Measurements from ENCODE around the gene FOXJ3. TPM values are rescaled to one million over a fixed set of nuclear protein-coding genes. Genes with fewer than 3 reads are reported as not detected.

Gene FOXJ3
- total RNA-seq, 2 donors from 2014 or later = 89.1 to 93.5 TPM

DNA sequence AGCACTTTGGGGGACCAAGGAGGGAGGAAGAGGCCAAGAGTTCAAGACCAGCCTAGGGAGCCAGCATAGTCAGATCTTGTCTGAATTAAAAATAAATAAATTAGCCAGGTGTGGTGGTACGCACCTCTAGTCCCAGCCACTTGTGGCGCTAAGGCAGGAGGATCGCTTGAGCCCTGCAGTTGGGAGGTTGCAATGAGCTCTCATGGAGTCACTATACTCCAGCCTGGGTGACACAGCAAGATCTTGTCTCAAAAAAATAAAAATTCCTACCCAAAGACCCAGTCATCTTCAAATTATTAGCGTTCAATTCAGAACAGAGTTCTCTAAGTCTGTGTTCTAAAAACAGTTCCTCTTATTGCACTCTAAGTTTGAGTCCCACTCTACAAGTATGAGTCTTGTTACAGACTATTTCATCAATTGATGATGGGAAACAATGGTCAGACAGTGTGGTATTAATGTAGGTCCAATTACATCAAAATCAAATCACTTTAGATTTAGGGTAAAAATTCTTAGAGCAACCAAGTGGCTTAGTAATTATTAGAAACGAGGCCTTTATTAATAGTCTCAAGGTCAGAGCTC lies 6.9 kb downstream of the FOXJ3 start:
- Mint-ChIP-seq H3K4me3 (peak overlapping the region; percentile 43), H3K4me1 (peaks cover 63% of the 10 kb centered on the region), H3K36me3 (ENCODE audit: low read depth) (peaks cover 3% of the 10 kb centered on the region), H3K27ac (no peak overlapping the region), H3K27me3 (no peaks in the 10 kb centered on the region)
- no peak for DNase-seq
- no peak for ATAC-seq
- H3K9me3 ChIP-seq (ENCODE audit: control insufficient read depth, low read length, poor library complexity, severe bottlenecking) = no peaks in the 10 kb centered on the region

DNA sequence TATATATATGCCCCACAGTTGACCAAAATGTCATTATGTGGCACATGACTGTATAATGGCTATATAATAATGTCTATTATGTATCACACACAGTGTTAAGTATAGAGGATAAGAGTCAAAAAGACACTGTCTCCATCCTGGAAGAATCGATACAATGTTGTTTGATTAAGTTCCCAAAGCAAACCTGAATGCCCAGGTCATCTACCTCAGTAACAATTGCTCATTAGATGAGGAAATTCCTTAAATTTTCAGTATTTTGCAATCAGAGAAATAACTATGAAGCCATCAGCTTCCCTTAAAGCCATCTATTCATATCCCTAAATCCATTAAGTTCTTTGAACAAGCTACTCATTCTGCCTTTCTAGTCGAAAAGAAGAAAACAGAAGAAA lies 10.0 kb downstream of the FOXJ3 start:
- no peaks in the 10 kb centered on the region for H3K36me3 Mint-ChIP-seq (ENCODE audit: low read depth)
- H3K9me3 ChIP-seq (ENCODE audit: control insufficient read depth, low read length, poor library complexity, severe bottlenecking) = no peaks in the 10 kb centered on the region
- no peak for ATAC-seq
- no peak for DNase-seq
- H3K27me3 Mint-ChIP-seq = no peaks in the 10 kb centered on the region
- H3K4me3 Mint-ChIP-seq = no peak overlapping the region
- H3K4me1 Mint-ChIP-seq = peaks cover 57% of the 10 kb centered on the region
- peak overlapping the region; percentile 14 for H3K27ac Mint-ChIP-seq

DNA sequence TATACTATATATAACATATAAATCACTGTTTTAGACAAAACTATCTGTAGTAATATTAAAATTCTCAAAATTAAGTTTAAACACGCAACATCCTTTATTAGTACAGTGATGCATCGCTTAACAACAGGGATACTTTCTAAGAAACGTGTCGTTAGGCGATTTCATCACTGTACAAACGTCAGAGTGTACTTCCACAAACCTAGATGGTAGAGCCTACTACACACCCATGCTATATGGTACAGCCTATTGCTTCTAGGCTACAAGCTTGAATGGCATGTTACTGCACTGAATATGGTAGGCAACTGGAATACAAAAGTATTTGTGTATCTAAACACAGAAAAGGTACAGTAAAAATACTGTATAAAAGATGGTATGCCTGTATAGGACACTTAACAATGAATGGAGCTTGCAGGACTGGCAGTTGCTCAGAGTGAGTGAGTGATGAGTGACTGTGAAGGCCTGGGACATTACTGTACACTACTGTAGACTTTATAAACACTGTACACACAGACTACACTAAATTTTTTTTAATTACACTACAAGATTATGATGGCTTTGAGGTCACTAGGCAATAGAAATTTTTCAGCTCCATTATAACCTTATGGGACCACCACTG lies 10.5 kb downstream of the FOXJ3 start:
- ATAC-seq (no peak), DNase-seq (no peak)
- Mint-ChIP-seq H3K4me3 (no peak overlapping the region), H3K4me1 (peaks cover 59% of the 10 kb centered on the region), H3K27me3 (no peaks in the 10 kb centered on the region), H3K27ac (no peak overlapping the region), H3K36me3 (ENCODE audit: low read depth) (no peaks in the 10 kb centered on the region)
- H3K9me3 ChIP-seq (ENCODE audit: control insufficient read depth, low read length, poor library complexity, severe bottlenecking) = no peaks in the 10 kb centered on the region

DNA sequence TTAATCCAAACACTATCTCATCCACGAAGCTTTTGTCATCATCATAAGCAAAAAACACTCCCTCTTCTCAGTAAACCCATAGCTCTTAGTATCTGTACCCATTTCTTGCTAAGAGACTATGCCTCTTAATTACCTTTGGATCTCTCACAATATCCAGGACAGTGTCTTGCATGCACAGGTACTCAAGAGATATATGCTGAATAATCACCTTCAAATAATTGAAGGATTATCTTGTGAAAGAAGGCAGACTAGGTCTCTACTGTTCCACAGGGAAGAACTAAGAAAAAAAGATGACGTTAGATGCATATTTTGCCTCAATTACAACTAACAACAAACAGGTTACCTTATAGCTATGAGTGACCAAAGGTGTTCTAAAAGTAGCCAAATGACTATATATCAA lies 11.5 kb downstream of the FOXJ3 start:
- Mint-ChIP-seq H3K27ac (peak overlapping the region; percentile 96), H3K4me3 (no peak overlapping the region), H3K4me1 (peaks cover 62% of the 10 kb centered on the region), H3K27me3 (no peaks in the 10 kb centered on the region), H3K36me3 (ENCODE audit: low read depth) (no peaks in the 10 kb centered on the region)
- no peak for ATAC-seq
- H3K9me3 ChIP-seq (ENCODE audit: control insufficient read depth, low read length, poor library complexity, severe bottlenecking) = no peaks in the 10 kb centered on the region
- no peak for DNase-seq

DNA sequence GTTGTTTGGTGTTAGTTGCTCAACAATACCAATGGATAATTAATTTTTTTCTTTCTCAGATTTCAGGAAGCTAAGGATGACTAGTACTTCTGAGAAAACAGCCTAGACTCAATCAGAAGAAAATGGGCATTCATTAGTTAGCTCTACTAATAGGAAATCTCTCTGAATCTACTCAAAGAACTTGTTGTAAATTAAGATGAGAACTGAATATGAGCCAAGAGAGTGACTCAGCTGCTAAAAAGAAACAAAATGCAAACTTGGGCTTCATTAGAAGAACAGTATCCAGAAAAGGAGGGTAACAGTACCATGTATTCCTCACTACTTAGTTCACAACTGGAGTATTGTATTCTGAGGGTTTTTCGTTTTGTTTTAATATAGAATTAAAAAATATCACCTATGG lies 12.5 kb downstream of the FOXJ3 start:
- no peaks in the 10 kb centered on the region for H3K27me3 Mint-ChIP-seq
- H3K4me1 Mint-ChIP-seq = peaks cover 63% of the 10 kb centered on the region

DNA sequence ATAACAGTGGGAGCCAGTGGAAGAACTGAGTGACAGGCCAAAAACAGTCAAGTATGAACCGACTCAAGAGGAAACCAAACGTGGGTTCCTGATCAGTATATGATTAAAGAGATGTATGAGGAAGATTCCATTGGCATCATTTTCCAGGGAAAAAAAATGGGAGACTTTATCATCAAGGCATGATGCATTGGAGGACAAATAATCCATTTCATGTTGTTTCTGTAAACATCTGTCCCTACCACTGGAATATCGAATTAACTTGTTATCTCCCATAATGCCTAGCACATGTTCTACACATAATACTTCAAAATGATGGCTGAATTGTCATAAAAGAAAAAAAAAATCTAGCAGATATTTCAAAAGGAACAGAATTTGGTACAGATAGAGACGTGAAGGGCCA lies 13.3 kb downstream of the FOXJ3 start:
- DNase-seq (no peak), ATAC-seq (no peak)
- Mint-ChIP-seq H3K4me1 (peaks cover 64% of the 10 kb centered on the region), H3K36me3 (ENCODE audit: low read depth) (no peaks in the 10 kb centered on the region), H3K4me3 (no peak overlapping the region), H3K27me3 (no peaks in the 10 kb centered on the region), H3K27ac (peak overlapping the region; percentile 96)
- no peaks in the 10 kb centered on the region for H3K9me3 ChIP-seq (ENCODE audit: control insufficient read depth, low read length, poor library complexity, severe bottlenecking)

More for the DNA sequence above, 12.5 kb downstream of the FOXJ3 start:
- Mint-ChIP-seq H3K4me3 (no peak overlapping the region), H3K36me3 (ENCODE audit: low read depth) (no peaks in the 10 kb centered on the region), H3K27ac (peak overlapping the region; percentile 96)
- no peak for ATAC-seq
- no peak for DNase-seq
- no peaks in the 10 kb centered on the region for H3K9me3 ChIP-seq (ENCODE audit: control insufficient read depth, low read length, poor library complexity, severe bottlenecking)

DNA sequence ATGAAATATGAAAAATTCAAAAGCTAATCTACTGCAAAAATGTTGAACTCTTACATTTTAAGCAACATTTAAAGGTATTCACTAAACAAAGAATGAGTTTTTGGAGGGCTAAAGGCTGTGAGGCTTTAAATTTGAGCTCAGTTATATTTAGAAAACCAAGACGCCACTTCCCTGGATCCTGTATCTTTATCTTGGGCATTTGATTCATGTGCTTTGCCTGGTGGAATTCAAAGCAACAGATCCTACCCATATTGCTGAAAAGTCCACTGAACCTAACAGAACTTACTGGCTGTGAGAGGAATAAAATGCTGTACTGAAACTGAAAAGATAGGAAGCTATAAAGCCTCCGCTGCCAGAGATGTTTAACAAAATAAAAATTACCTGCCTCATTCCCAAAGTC lies 14.3 kb downstream of the FOXJ3 start:
- ATAC-seq (no peak), DNase-seq (no peak)
- Mint-ChIP-seq H3K36me3 (ENCODE audit: low read depth) (no peaks in the 10 kb centered on the region), H3K4me1 (peaks cover 64% of the 10 kb centered on the region), H3K27me3 (no peaks in the 10 kb centered on the region), H3K4me3 (peak overlapping the region; percentile 57), H3K27ac (peak overlapping the region; percentile 96)
- no peaks in the 10 kb centered on the region for H3K9me3 ChIP-seq (ENCODE audit: control insufficient read depth, low read length, poor library complexity, severe bottlenecking)

DNA sequence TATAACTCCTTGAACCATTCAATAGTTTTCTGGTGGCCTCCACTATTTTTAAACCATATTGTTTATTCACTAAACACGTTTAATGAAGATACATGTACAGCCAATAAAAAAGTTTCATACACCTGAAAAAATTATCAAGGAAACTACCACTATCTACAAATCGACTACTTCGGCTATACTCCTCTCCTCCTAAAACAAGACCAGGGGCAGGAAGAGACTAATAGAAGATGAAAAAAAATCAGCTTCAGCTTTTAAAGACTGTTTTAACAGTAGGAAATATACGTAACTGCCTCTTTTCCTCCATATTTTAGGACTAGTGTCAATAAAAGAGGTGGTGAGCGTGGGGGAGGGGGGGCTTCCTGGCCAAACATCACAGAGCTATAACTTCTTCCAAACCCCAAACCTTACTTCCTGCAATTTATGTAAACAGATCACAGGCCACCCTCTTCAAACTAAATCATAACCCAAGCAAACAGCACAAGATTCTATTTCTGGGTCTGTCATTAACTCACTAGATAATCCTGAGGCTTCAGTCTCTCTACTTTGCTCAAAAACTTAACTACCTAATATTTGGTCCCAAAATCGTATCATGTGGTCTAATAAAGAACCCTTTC lies 15.1 kb downstream of the FOXJ3 start:
- Mint-ChIP-seq H3K27ac (peak overlapping the region; percentile 96), H3K4me1 (peaks cover 68% of the 10 kb centered on the region), H3K27me3 (no peaks in the 10 kb centered on the region), H3K36me3 (ENCODE audit: low read depth) (no peaks in the 10 kb centered on the region), H3K4me3 (peak overlapping the region; percentile 86)
- peak; percentile 86 for ATAC-seq
- DNase-seq = peak in 1 of 3 donors; percentile 24
- H3K9me3 ChIP-seq (ENCODE audit: control insufficient read depth, low read length, poor library complexity, severe bottlenecking) = no peaks in the 10 kb centered on the region

DNA sequence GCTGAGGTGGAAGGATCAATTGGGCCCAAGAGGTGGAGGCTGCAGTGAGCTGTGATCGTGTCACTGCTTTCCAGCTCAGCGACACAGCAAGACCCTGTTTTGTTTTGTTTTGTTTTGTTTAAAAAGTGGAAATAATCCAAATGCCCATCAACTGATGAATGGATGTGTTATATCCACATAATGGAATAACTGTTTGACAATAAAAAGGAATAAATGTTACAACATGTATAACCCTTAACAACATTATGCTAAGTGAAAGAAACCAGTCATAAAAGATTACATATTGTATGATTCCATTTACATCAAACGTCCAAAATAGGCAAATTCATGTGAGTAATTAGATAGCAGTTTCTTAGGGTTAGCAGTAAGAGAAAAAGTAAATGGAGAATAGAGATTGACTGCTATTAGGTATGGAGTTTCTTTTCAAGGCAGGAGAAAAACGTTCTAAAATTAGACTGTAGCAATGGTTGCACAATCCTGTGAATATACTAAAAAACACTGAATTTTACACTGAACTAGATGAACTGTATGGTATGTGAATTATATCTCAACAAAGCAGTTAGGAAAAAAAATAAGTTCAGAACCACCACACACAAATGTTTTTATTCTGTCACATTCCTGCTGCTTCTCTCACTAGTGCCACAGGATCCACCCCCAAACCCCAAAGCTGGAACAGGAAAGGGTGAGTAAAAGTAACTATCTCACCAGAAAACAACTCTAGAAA lies 15.7 kb downstream of the FOXJ3 start:
- H3K9me3 ChIP-seq (ENCODE audit: control insufficient read depth, low read length, poor library complexity, severe bottlenecking) = no peaks in the 10 kb centered on the region
- DNase-seq (no peak), ATAC-seq (peak; percentile 59)
- no peaks in the 10 kb centered on the region for H3K36me3 Mint-ChIP-seq (ENCODE audit: low read depth)
- H3K27me3 Mint-ChIP-seq = no peaks in the 10 kb centered on the region
- H3K27ac Mint-ChIP-seq = peak overlapping the region; percentile 96
- H3K4me3 Mint-ChIP-seq = peak overlapping the region; percentile 86
- peaks cover 71% of the 10 kb centered on the region for H3K4me1 Mint-ChIP-seq

DNA sequence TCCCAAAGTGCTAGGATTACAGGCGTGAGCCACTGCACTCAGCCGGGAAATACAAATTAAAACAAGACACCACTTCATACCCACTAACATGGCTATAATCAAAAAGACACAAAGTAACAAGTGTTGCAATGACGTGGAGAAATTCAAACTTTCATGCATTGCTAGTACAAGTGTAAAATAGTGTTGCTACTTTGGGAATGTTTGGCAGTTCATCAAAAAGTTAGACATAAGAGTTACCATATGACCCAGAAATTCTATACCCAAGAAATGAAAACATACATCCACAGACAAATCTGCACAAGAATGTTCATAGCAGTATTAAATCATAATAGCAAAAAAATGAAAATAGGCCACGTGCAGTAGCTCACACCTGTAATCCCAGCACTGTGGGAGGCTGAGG lies 16.4 kb downstream of the FOXJ3 start:
- peak overlapping the region; percentile 28 for H3K4me3 Mint-ChIP-seq
- peaks cover 75% of the 10 kb centered on the region for H3K4me1 Mint-ChIP-seq
- H3K36me3 Mint-ChIP-seq (ENCODE audit: low read depth) = no peaks in the 10 kb centered on the region
- H3K9me3 ChIP-seq (ENCODE audit: control insufficient read depth, low read length, poor library complexity, severe bottlenecking) = no peaks in the 10 kb centered on the region
- DNase-seq (no peak), ATAC-seq (no peak)
- peak overlapping the region; percentile 96 for H3K27ac Mint-ChIP-seq
- no peaks in the 10 kb centered on the region for H3K27me3 Mint-ChIP-seq

DNA sequence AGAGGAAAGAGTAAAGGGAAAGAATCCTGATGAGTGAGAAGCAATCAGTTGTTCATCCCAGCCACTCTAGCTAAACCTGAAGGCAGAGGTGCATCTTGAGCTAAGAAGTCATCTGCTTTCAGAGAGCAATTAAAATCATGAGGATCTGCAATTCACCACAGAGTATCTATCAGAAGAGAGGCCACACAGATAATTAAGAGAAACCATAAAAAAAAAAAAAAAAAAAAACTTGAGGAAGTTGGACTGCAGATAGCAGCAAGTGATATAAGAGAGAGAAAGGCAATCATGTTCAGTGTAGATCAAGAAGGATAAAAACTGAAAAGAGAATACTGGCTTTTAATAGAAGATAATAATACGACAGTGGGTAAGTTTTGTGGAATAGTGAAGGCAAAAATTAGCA lies 17.7 kb downstream of the FOXJ3 start:
- H3K27me3 Mint-ChIP-seq = no peaks in the 10 kb centered on the region
- peak overlapping the region; percentile 96 for H3K27ac Mint-ChIP-seq
- peak overlapping the region; percentile 33 for H3K4me3 Mint-ChIP-seq
- H3K4me1 Mint-ChIP-seq = peaks cover 74% of the 10 kb centered on the region
- no peaks in the 10 kb centered on the region for H3K9me3 ChIP-seq (ENCODE audit: control insufficient read depth, low read length, poor library complexity, severe bottlenecking)
- no peak for DNase-seq
- no peaks in the 10 kb centered on the region for H3K36me3 Mint-ChIP-seq (ENCODE audit: low read depth)
- ATAC-seq = no peak

DNA sequence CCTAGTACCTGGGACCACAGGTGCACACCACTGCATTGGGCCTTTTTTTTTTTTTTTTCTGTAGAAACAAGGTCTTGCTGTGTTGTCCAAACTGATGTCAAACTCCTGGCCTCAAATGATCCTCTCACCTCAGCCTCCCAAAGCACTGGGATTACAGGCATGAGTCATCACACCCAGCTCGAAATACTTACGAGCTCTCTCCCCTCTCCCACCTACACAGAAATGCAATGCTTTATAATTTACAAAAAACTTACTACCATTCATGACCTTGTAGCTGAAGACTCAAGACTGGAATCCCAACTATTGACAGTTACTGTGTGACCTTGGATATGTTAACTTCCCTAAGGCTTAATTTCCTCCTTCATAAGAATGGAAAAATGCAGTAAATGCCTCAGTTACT lies 18.7 kb downstream of the FOXJ3 start:
- no peaks in the 10 kb centered on the region for H3K27me3 Mint-ChIP-seq
- peaks cover 76% of the 10 kb centered on the region for H3K4me1 Mint-ChIP-seq
- no peak overlapping the region for H3K4me3 Mint-ChIP-seq
- ATAC-seq (no peak), DNase-seq (no peak)
- no peak overlapping the region for H3K27ac Mint-ChIP-seq
- H3K36me3 Mint-ChIP-seq (ENCODE audit: low read depth) = no peaks in the 10 kb centered on the region
- H3K9me3 ChIP-seq (ENCODE audit: control insufficient read depth, low read length, poor library complexity, severe bottlenecking) = no peaks in the 10 kb centered on the region

DNA sequence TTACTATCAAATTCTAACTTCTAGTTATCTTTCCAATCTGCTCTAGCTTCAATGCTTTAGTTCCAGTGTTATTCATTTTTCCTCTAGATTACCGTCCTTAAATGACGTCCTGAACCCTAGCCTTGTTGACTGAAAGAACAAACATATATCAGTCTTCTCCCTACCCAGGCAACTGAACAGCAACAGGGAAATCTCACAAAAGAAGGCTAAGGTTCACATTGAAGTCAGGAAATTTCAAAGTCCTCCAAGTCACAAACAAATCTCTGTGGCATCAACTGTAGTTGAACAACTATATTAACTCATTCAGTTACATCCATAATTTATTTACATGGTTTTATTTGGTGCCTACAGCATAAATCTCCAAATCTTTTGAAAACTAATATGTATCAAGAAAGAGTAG lies 19.5 kb downstream of the FOXJ3 start:
- Mint-ChIP-seq H3K27ac (no peak overlapping the region), H3K27me3 (no peaks in the 10 kb centered on the region), H3K4me3 (peak overlapping the region; percentile 43), H3K4me1 (peaks cover 74% of the 10 kb centered on the region), H3K36me3 (ENCODE audit: low read depth) (no peaks in the 10 kb centered on the region)
- no peak for DNase-seq
- no peaks in the 10 kb centered on the region for H3K9me3 ChIP-seq (ENCODE audit: control insufficient read depth, low read length, poor library complexity, severe bottlenecking)
- ATAC-seq = no peak
